ENCODE measurements around the gene YBEY.

DNA sequence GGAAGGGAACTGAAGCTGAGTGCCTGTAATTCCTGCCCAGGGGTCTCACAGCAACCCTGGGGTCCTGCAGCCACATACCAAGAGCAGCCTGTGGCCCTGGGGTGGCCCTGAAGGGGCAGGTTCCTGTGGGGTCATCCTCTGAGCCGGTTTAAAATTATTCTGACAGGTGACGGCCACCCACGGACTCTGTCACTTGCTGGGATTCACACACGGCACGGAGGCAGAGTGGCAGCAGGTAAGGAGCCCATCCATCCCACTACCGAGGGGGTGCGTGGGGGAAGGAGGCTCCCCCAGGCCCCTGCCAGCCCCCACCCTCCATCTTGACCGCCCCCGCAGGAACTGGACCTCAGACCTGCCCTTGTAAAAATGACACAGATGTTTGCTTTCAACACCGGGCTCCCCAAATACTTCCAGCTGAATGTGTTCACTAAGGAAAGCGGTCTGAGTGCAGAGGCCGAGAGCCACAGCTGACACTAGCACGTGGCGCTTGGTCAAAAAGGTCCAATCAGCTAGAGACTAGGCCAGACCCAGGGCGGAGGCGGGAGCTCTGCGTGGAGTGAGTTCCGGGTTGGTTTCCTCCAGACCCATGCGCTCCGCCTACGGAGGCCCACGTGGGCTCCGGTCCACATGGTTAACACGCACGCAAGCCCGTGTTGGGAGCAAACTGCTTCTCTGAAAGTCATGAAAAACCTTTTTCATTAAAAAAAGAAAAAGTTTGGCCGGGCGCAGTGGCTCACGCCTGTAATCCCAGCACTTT lies 10.0 kb downstream of the YBEY start:
- TF ChIP-seq, protein P1, sequence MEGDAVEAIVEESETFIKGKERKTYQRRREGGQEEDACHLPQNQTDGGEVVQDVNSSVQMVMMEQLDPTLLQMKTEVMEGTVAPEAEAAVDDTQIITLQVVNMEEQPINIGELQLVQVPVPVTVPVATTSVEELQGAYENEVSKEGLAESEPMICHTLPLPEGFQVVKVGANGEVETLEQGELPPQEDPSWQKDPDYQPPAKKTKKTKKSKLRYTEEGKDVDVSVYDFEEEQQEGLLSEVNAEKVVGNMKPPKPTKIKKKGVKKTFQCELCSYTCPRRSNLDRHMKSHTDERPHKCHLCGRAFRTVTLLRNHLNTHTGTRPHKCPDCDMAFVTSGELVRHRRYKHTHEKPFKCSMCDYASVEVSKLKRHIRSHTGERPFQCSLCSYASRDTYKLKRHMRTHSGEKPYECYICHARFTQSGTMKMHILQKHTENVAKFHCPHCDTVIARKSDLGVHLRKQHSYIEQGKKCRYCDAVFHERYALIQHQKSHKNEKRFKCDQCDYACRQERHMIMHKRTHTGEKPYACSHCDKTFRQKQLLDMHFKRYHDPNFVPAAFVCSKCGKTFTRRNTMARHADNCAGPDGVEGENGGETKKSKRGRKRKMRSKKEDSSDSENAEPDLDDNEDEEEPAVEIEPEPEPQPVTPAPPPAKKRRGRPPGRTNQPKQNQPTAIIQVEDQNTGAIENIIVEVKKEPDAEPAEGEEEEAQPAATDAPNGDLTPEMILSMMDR (IDR thresholded peaks at IDR 0.05; ENCODE audit: low read depth, low read length) = no peak
- no peak for TF ChIP-seq EZH2phosphoT487 (IDR thresholded peaks at IDR 0.05; ENCODE audit: low read depth)
